ENCODE measurements around the gene CAMKMT.
"Not testable (repeated sequence)": the region's sequence is repeated elsewhere in the genome, so short reads cannot be mapped to it uniquely, and the experiment has no call there.

CAMKMT gene

GRCh38 chr2:44371445-44371844 lies 9.7 kb downstream of the CAMKMT start:
- H3K9me3 ChIP-seq (replicated peaks; ENCODE audit: insufficient read depth, low read length), result no peaks in the 10 kb centered on the region
- no peak overlapping the region for H3K27ac ChIP-seq (ENCODE audit: low read length)
- H2AFZ ChIP-seq (ENCODE audit: low read length), result no peak overlapping the region
- peaks cover 11% of the 10 kb centered on the region; the same call in 1 of the 2 replicates for H3K79me2 ChIP-seq (ENCODE audit: low read length)
- TF ChIP-seq CTCF (IDR thresholded peaks at IDR 0.05; ENCODE audit: low read length) (no peak), EZH2 (optimal IDR thresholded peaks at IDR 0.05; ENCODE audit: low read depth, low read length) (no peak), EZH2phosphoT487 (IDR thresholded peaks at IDR 0.05; ENCODE audit: low read length) (no peak)
- no peak overlapping the region for H3K4me3 ChIP-seq (ENCODE audit: low read length)
- H3K4me2 ChIP-seq (ENCODE audit: low read depth, low read length), result no peak overlapping the region
- H3K9me2 ChIP-seq (replicated peaks; ENCODE audit: insufficient read depth, low read length), result no peaks in the 10 kb centered on the region
- H3K36me3 ChIP-seq (replicated peaks; ENCODE audit: insufficient read depth, low read length), result no peaks in the 10 kb centered on the region
- no peaks in the 10 kb centered on the region for H3K27me3 ChIP-seq (replicated peaks; ENCODE audit: insufficient read depth, low read length)
- DNase-seq, result no peak
- H3F3A ChIP-seq (ENCODE audit: insufficient read depth, low read length), result peaks cover 4% of the 10 kb centered on the region; the same call in 1 of the 2 replicates
- no peak overlapping the region for H3K9ac ChIP-seq (ENCODE audit: low read length)
- peaks cover 4% of the 10 kb centered on the region; the same call in 1 of the 2 replicates for H3K4me1 ChIP-seq (ENCODE audit: low read length)
- H4K20me1 ChIP-seq (ENCODE audit: insufficient read depth, low read length), result no peaks in the 10 kb centered on the region

- no peak overlapping the region for H3K27ac ChIP-seq (ENCODE audit: low read length)
- no peak overlapping the region for H3K4me2 ChIP-seq (ENCODE audit: low read depth, low read length)
- peaks cover 4% of the 10 kb centered on the region; the same call in 1 of the 2 replicates for H3F3A ChIP-seq (ENCODE audit: insufficient read depth, low read length)
- H3K9me3 ChIP-seq (replicated peaks; ENCODE audit: insufficient read depth, low read length), result no peaks in the 10 kb centered on the region
- H4K20me1 ChIP-seq (ENCODE audit: insufficient read depth, low read length), result no peaks in the 10 kb centered on the region
- no peaks in the 10 kb centered on the region for H3K36me3 ChIP-seq (replicated peaks; ENCODE audit: insufficient read depth, low read length)
- H3K27me3 ChIP-seq (replicated peaks; ENCODE audit: insufficient read depth, low read length), result no peaks in the 10 kb centered on the region
- H3K4me3 ChIP-seq (ENCODE audit: low read length), result no peak overlapping the region
- no peak for DNase-seq
- H2AFZ ChIP-seq (ENCODE audit: low read length), result no peak overlapping the region
- TF ChIP-seq EZH2 (optimal IDR thresholded peaks at IDR 0.05; ENCODE audit: low read depth, low read length), result no peak
- TF ChIP-seq CTCF (IDR thresholded peaks at IDR 0.05; ENCODE audit: low read length), result no peak
- TF ChIP-seq EZH2phosphoT487 (IDR thresholded peaks at IDR 0.05; ENCODE audit: low read length), result no peak
- no peak overlapping the region for H3K9ac ChIP-seq (ENCODE audit: low read length)
- no peaks in the 10 kb centered on the region for H3K9me2 ChIP-seq (replicated peaks; ENCODE audit: insufficient read depth, low read length)
- H3K79me2 ChIP-seq (ENCODE audit: low read length), result peaks cover 10% of the 10 kb centered on the region; the same call in 1 of the 2 replicates
- H3K4me1 ChIP-seq (ENCODE audit: low read length), result peaks cover 4% of the 10 kb centered on the region; the same call in 1 of the 2 replicates
These were observed 10.5 kb downstream of the CAMKMT start for GRCh38 chr2:44372246-44372645.

DNA sequence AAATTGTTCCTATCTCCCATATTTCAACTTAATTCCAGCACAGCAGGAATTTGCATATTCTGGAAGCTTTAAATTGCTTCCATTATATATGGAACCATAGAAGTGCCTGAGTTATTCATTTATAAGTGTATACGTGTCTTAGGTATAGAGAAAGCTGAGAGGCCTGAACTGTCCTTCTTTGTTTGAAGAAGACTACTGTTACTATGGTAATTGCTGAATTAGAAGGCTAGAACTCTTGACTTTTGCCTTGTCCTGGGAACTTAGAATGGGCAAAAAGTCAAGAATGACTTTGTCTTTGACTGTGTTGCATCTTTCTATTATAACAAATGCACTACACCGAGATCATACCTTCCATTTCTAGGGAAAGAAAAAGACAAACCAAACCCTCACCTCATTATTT lies 15.7 kb downstream of the CAMKMT start:
- Histone ChIP-seq H3K79me2 (ENCODE audit: low read length) (no peaks in the 10 kb centered on the region), H3K9me2 (replicated peaks; ENCODE audit: insufficient read depth, low read length) (no peaks in the 10 kb centered on the region), H3K27ac (ENCODE audit: low read length) (no peak overlapping the region), H2AFZ (ENCODE audit: low read length) (no peak overlapping the region), H4K20me1 (ENCODE audit: insufficient read depth, low read length) (no peaks in the 10 kb centered on the region), H3K36me3 (replicated peaks; ENCODE audit: insufficient read depth, low read length) (no peaks in the 10 kb centered on the region), H3K4me3 (ENCODE audit: low read length) (no peak overlapping the region), H3K4me1 (ENCODE audit: low read length) (no peaks in the 10 kb centered on the region), H3F3A (ENCODE audit: insufficient read depth, low read length) (no peaks in the 10 kb centered on the region), H3K4me2 (ENCODE audit: low read depth, low read length) (no peak overlapping the region), H3K27me3 (replicated peaks; ENCODE audit: insufficient read depth, low read length) (no peaks in the 10 kb centered on the region), H3K9ac (ENCODE audit: low read length) (no peak overlapping the region), H3K9me3 (replicated peaks; ENCODE audit: insufficient read depth, low read length) (no peaks in the 10 kb centered on the region)
- no peak for TF ChIP-seq EZH2phosphoT487 (IDR thresholded peaks at IDR 0.05; ENCODE audit: low read length)
- TF ChIP-seq EZH2 (optimal IDR thresholded peaks at IDR 0.05; ENCODE audit: low read depth, low read length), result no peak
- TF ChIP-seq CTCF (IDR thresholded peaks at IDR 0.05; ENCODE audit: low read length), result no peak
- no peak for DNase-seq

DNA sequence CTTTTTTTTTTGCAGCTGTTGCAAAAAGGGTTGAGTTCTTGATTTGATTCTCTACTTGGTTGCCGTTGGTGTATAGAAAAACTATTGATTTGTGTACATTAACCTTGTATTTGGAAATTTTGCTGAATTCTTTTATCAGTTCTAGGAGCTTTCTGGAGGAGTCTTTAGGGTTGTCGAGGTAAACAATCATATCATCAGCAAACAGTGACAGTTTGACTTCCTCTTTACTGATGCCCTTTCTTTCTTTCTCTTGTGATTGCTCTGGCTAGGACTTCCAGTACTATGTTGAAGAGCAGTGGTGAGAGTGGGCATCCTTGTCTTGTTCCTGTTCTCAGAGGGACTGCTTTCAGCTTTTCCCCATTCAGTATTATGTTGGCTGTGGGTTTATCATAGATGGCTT lies 23.5 kb downstream of the CAMKMT start:
- not testable (repeated sequence) for H3K36me3 ChIP-seq (replicated peaks; ENCODE audit: insufficient read depth, low read length); H3K9ac ChIP-seq (ENCODE audit: low read length); H4K20me1 ChIP-seq (ENCODE audit: insufficient read depth, low read length); H3K4me1 ChIP-seq (ENCODE audit: low read length); H3K4me3 ChIP-seq (ENCODE audit: low read length); H3K27ac ChIP-seq (ENCODE audit: low read length); H3K4me2 ChIP-seq (ENCODE audit: low read depth, low read length); H3K9me2 ChIP-seq (replicated peaks; ENCODE audit: insufficient read depth, low read length); H2AFZ ChIP-seq (ENCODE audit: low read length); H3F3A ChIP-seq (ENCODE audit: insufficient read depth, low read length); DNase-seq; H3K9me3 ChIP-seq (replicated peaks; ENCODE audit: insufficient read depth, low read length); H3K27me3 ChIP-seq (replicated peaks; ENCODE audit: insufficient read depth, low read length); H3K79me2 ChIP-seq (ENCODE audit: low read length)
